Breast epithelium (tissue), 3 donors: ENCODE measurements around the gene MGME1.

Experiments
- POLR2A ChIP-seq: fragments of 450-650 bp; IDR thresholded peaks from one replicate; pipeline ENCODE4 v1.6.1; 2016; ENCODE audit warnings: antibody characterized with exemption, mild to moderate bottlenecking, moderate library complexity
- POLR2AphosphoS5 ChIP-seq, 3 donors: sonication (generic); formaldehyde crosslinking; IDR thresholded peaks; one replicate each; pipeline ENCODE4 v1.6.1; 2017; ENCODE audit warnings: antibody characterized with exemption in 3 of 3
- TF ChIP-seq, protein P1 (sequence below), 3 donors: fragments of 450-650 bp; IDR thresholded peaks; one replicate each; pipeline ENCODE4 v1.5.1; 2016 to 2017; ENCODE audit warnings: antibody characterized with exemption in 3 of 3, mild to moderate bottlenecking in 3 of 3, moderate library complexity in 3 of 3

- no peak for TF ChIP-seq POLR2A
- TF ChIP-seq, protein P1, sequence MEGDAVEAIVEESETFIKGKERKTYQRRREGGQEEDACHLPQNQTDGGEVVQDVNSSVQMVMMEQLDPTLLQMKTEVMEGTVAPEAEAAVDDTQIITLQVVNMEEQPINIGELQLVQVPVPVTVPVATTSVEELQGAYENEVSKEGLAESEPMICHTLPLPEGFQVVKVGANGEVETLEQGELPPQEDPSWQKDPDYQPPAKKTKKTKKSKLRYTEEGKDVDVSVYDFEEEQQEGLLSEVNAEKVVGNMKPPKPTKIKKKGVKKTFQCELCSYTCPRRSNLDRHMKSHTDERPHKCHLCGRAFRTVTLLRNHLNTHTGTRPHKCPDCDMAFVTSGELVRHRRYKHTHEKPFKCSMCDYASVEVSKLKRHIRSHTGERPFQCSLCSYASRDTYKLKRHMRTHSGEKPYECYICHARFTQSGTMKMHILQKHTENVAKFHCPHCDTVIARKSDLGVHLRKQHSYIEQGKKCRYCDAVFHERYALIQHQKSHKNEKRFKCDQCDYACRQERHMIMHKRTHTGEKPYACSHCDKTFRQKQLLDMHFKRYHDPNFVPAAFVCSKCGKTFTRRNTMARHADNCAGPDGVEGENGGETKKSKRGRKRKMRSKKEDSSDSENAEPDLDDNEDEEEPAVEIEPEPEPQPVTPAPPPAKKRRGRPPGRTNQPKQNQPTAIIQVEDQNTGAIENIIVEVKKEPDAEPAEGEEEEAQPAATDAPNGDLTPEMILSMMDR (IDR thresholded peaks at IDR 0.05), result no peak
- no peak for TF ChIP-seq POLR2AphosphoS5 (IDR thresholded peaks at IDR 0.05)
Measured at GRCh38 chr20:17933711-17934110, 35.1 kb upstream of the MGME1 start.
